ENCODE results near the gene DNER.

Gene DNER

GRCh38 chr2:229417176-229417575 is 297.2 kb downstream of the DNER start:
- Histone ChIP-seq H3K79me2 (no peaks in the 10 kb centered on the region), H3K4me2 (ENCODE audit: low read length) (no peak overlapping the region), H3K9me3 (ENCODE audit: control insufficient read depth, low read length) (no peaks in the 10 kb centered on the region), H3K4me3 (ENCODE audit: low read depth, low read length) (no peak overlapping the region), H3K36me3 (ENCODE audit: control insufficient read depth, insufficient read depth, low read length) (no peaks in the 10 kb centered on the region), H3K9ac (no peak overlapping the region), H3K4me1 (no peaks in the 10 kb centered on the region), H3K27me3 (ENCODE audit: control insufficient read depth, insufficient read depth, low read length) (no peaks in the 10 kb centered on the region), H2AFZ (no peak overlapping the region), H3K27ac (peak overlapping the region; percentile 12)
- TF ChIP-seq CTCF (IDR thresholded peaks at IDR 0.05), result no peak

DNA sequence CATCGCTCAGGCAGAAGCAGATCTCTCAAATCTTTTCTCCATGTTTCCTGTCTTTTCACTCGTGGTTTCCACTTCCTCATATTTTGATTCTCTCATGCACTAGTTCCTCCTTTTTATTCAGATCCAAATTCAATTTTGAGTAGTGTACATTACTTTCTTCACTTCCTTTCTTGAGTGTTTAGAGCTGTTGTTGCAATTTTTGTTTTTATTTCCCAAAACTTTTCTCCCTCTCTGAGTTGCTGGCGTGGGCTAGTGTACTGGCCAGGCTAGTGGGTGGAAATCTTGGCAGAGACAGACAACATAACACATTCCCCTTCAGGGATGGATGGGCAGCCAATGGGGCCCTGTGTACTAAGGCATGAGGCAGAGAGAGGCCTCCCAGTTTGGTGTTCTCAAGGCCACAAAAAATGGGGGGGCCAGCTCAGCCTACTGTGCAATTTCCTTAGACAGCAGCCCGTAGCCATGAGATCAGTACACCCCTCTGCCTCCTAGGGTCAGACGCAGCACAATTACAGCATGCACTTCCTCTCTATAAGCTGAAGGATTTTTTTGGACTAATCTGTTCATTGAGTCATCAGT is 298.1 kb downstream of the DNER start:
- Histone ChIP-seq H3K9ac (no peak overlapping the region), H3K79me2 (no peaks in the 10 kb centered on the region), H3K9me3 (ENCODE audit: control insufficient read depth, low read length) (no peaks in the 10 kb centered on the region), H3K27me3 (ENCODE audit: control insufficient read depth, insufficient read depth, low read length) (no peaks in the 10 kb centered on the region), H3K4me2 (ENCODE audit: low read length) (no peak overlapping the region), H3K4me1 (no peaks in the 10 kb centered on the region), H3K4me3 (ENCODE audit: low read depth, low read length) (no peak overlapping the region), H3K27ac (no peak overlapping the region), H2AFZ (no peak overlapping the region), H3K36me3 (ENCODE audit: control insufficient read depth, insufficient read depth, low read length) (no peaks in the 10 kb centered on the region)
- TF ChIP-seq CTCF (IDR thresholded peaks at IDR 0.05), result no peak

GRCh38 chr2:229414631-229415030 is 299.7 kb downstream of the DNER start:
- Histone ChIP-seq H3K4me1 (no peaks in the 10 kb centered on the region), H3K4me3 (ENCODE audit: low read depth, low read length) (no peak overlapping the region), H3K27me3 (ENCODE audit: control insufficient read depth, insufficient read depth, low read length) (no peaks in the 10 kb centered on the region), H3K36me3 (ENCODE audit: control insufficient read depth, insufficient read depth, low read length) (no peaks in the 10 kb centered on the region), H3K4me2 (ENCODE audit: low read length) (no peak overlapping the region), H3K79me2 (no peaks in the 10 kb centered on the region), H3K9me3 (ENCODE audit: control insufficient read depth, low read length) (no peaks in the 10 kb centered on the region), H3K9ac (no peak overlapping the region), H2AFZ (no peak overlapping the region), H3K27ac (no peak overlapping the region)
- TF ChIP-seq CTCF (IDR thresholded peaks at IDR 0.05), result no peak

DNA sequence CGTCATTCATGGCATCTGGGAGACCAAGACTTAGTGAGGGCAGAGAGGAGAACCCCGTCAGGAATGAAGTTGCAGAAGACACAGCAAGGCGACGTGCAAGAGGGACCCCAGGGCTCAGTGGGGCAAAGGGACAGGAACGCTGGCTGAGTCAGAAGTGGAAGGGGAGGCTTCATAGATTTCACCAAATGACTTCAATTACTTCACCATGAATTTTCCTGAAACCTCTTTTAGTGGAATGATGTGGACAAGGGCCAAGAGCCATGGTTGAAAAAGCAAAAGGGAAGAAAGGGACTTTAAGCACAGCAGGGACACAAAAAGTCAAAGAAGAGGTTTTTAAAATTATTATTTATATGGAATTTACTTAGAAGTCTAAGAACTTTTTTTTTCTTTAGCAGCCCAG is 301.7 kb downstream of the DNER start:
- no peak overlapping the region for H3K27ac ChIP-seq
- H3K9ac ChIP-seq, result no peak overlapping the region
- no peak for TF ChIP-seq CTCF (IDR thresholded peaks at IDR 0.05)
- no peaks in the 10 kb centered on the region for H3K79me2 ChIP-seq
- H3K9me3 ChIP-seq (ENCODE audit: control insufficient read depth, low read length), result no peaks in the 10 kb centered on the region
- H3K4me2 ChIP-seq (ENCODE audit: low read length), result no peak overlapping the region
- no peak overlapping the region for H2AFZ ChIP-seq
- H3K36me3 ChIP-seq (ENCODE audit: control insufficient read depth, insufficient read depth, low read length), result no peaks in the 10 kb centered on the region
- H3K4me1 ChIP-seq, result no peaks in the 10 kb centered on the region
- H3K27me3 ChIP-seq (ENCODE audit: control insufficient read depth, insufficient read depth, low read length), result no peaks in the 10 kb centered on the region
- H3K4me3 ChIP-seq (ENCODE audit: low read depth, low read length), result no peak overlapping the region

DNA sequence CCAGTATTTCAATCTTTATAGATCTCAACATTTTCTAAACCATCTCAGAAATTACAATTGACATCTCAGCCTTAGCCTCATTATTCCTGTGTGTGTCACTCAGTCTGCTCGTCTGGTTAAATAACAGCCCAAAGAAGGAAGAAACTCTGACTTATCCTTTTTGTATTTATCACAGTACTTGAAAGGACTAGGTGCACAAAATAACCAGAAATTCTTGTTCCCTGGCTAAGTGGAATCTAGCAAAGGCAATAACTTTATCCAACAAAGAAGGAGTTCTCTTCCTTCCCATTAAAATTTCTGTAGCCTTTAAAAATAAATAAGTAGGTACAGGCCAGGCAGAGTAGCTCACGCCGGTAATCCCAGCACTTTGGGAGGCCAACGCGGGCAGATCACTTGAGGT is 303.4 kb downstream of the DNER start:
- H3K27ac ChIP-seq, result no peak overlapping the region
- H3K9me3 ChIP-seq (ENCODE audit: control insufficient read depth, low read length), result no peaks in the 10 kb centered on the region
- H3K36me3 ChIP-seq (ENCODE audit: control insufficient read depth, insufficient read depth, low read length), result no peaks in the 10 kb centered on the region
- TF ChIP-seq CTCF (IDR thresholded peaks at IDR 0.05), result no peak
- no peak overlapping the region for H3K9ac ChIP-seq
- H3K27me3 ChIP-seq (ENCODE audit: control insufficient read depth, insufficient read depth, low read length), result no peaks in the 10 kb centered on the region
- H2AFZ ChIP-seq, result no peak overlapping the region
- no peak overlapping the region for H3K4me3 ChIP-seq (ENCODE audit: low read depth, low read length)
- H3K79me2 ChIP-seq, result no peaks in the 10 kb centered on the region
- H3K4me2 ChIP-seq (ENCODE audit: low read length), result no peak overlapping the region
- no peaks in the 10 kb centered on the region for H3K4me1 ChIP-seq
